Ascending aorta (tissue), 2 donors: Measurements from ENCODE around the gene LRRC25. TPM values are rescaled to one million over a fixed set of nuclear protein-coding genes. Genes with fewer than 3 reads are reported as not detected.

Experiments used
- DNase-seq, 2 donors: peaks; one replicate each; pipeline ENCODE4 v3.0.0-alpha.2; 2019; ENCODE audit warnings: low spot score in 2 of 2
- H3K27ac ChIP-seq, 2 donors: fragments of 200-600 bp; sonication (generic); one replicate each; pipeline ENCODE4 v1.5.1; 2016 to 2017; ENCODE audit warnings: mild to moderate bottlenecking in 1 of 2
- H3K27me3 ChIP-seq: fragments of 200-600 bp; sonication (generic); one replicate; pipeline ENCODE4 v1.5.1; 2017
- H3K36me3 ChIP-seq, 2 donors: fragments of 200-600 bp; sonication (generic); one replicate each; pipeline ENCODE4 v1.5.1; 2016
- H3K4me1 ChIP-seq, 2 donors: fragments of 200-600 bp; sonication (generic); one replicate each; pipeline ENCODE4 v1.5.1; 2016 to 2017; ENCODE audit warnings: mild to moderate bottlenecking in 1 of 2
- H3K4me3 ChIP-seq, 2 donors: fragments of 200-600 bp; sonication (generic); one replicate each; pipeline ENCODE4 v1.5.1; 2016 to 2017; ENCODE audit warnings: mild to moderate bottlenecking in 1 of 2
- H3K9me3 ChIP-seq, 2 donors: fragments of 200-600 bp; sonication (generic); one replicate each; pipeline ENCODE4 v1.5.1; 2016
- CTCF ChIP-seq, 3 experiments: fragments of 200-600 bp in 2 of 3; fragments of 450-650 bp in 1 of 3; sonication (generic) in 2 of 3; IDR thresholded peaks; one replicate each; pipeline ENCODE4 v1.5.1; 2016 to 2019; ENCODE audit warnings: antibody characterized with exemption in 3 of 3, mild to moderate bottlenecking in 1 of 3, moderate library complexity in 1 of 3
- intact Hi-C: fragments of 100-400 bp; cut with DNase I; formaldehyde crosslinking; loops from one replicate; pipeline ENCODE4 v1.15.1; 2023
- total RNA-seq: library from RNA; depleted of rRNA; stranded (reverse); fragments of >200 nt; gene quantifications from one replicate; pipeline ENCODE4 v1.1.0, GENCODE V29; 2016

Gene LRRC25
- total RNA-seq, 1 donor from 2014 or later, result 6.9 TPM

- peak in 1 of 2 donors; percentile 86 for DNase-seq
- intact Hi-C loops, result loop anchor here (2.0 to 10.0 kb wide), 4 partner anchors 18 to 314 kb away; partner anchors contain the start of gene RAB3A
- Histone ChIP-seq H3K27me3 (no peaks in the 10 kb centered on the region), H3K9me3 (no peaks in the 10 kb centered on the region), H3K4me3 (peak within 1 kb of the TSS; percentile 65 to 75), H3K4me1 (peaks cover 15 to 57% of the 10 kb centered on the region in 2 donors), H3K36me3 (no peaks in the 10 kb centered on the region), H3K27ac (peak within 1 kb of the TSS; percentile 93 to 96)
- TF ChIP-seq CTCF (IDR thresholded peaks at IDR 0.05), result peak in 1 of 3 experiments; percentile 76
Measured at GRCh38 chr19:18419195-18419698, 21.8 kb upstream of the LRRC25 start, which contains the start of gene SSBP4. TSS of gene SSBP4 (plus strand) at chr19:18419398. CDS start at chr19:18419649, 251 bp downstream.

- Histone ChIP-seq H3K27me3 (no peaks in the 10 kb centered on the region), H3K4me1 (peaks cover 15 to 55% of the 10 kb centered on the region in 2 donors), H3K4me3 (peak overlapping the region; percentile 65 to 75), H3K36me3 (no peaks in the 10 kb centered on the region), H3K9me3 (no peaks in the 10 kb centered on the region), H3K27ac (peak overlapping the region; percentile 93 to 96)
- no peak for TF ChIP-seq CTCF (IDR thresholded peaks at IDR 0.05)
- DNase-seq, result peak in 1 of 2 donors; percentile 81
- intact Hi-C loops, result loop anchor here (2.0 to 10.0 kb wide), 4 partner anchors 18 to 314 kb away; partner anchors contain the start of gene RAB3A
Measured at GRCh38 chr19:18418483-18419194, 21.2 kb upstream of the LRRC25 start.

- Histone ChIP-seq H3K4me3 (peak overlapping the region; percentile 57 to 65), H3K27me3 (no peaks in the 10 kb centered on the region), H3K9me3 (no peaks in the 10 kb centered on the region), H3K4me1 (peaks cover 15 to 54% of the 10 kb centered on the region in 2 donors), H3K27ac (peak overlapping the region; percentile 93 to 96), H3K36me3 (no peaks in the 10 kb centered on the region)
- no peak for TF ChIP-seq CTCF (IDR thresholded peaks at IDR 0.05)
- intact Hi-C loops, result loop anchor here (2.0 to 10.0 kb wide), 4 partner anchors 19 to 313 kb away; partner anchors contain the start of gene RAB3A
- no peak for DNase-seq
Measured at GRCh38 chr19:18418029-18418482, 20.6 kb upstream of the LRRC25 start.

GRCh38 chr19:18417250-18418028 is 20.0 kb upstream of the LRRC25 start:
- intact Hi-C loops, result loop anchor here (2.0 to 10.0 kb wide), 4 partner anchors 19 to 313 kb away; partner anchors contain the start of gene RAB3A
- H3K36me3 ChIP-seq, result no peaks in the 10 kb centered on the region
- H3K4me3 ChIP-seq, result peak overlapping the region; percentile 57 to 65
- H3K27ac ChIP-seq, result peak overlapping the region; percentile 93 to 96
- peak in 1 of 2 donors; percentile 87 for DNase-seq
- peaks cover 15 to 54% of the 10 kb centered on the region in 2 donors for H3K4me1 ChIP-seq
- H3K27me3 ChIP-seq, result no peaks in the 10 kb centered on the region
- no peaks in the 10 kb centered on the region for H3K9me3 ChIP-seq
- TF ChIP-seq CTCF (IDR thresholded peaks at IDR 0.05), result no peak

- Histone ChIP-seq H3K4me1 (peaks cover 15 to 54% of the 10 kb centered on the region in 2 donors), H3K27me3 (no peaks in the 10 kb centered on the region), H3K4me3 (peak overlapping the region; percentile 57 to 65), H3K9me3 (no peaks in the 10 kb centered on the region), H3K27ac (peak overlapping the region; percentile 93 to 96), H3K36me3 (no peaks in the 10 kb centered on the region)
- intact Hi-C loops, result loop anchor here (5.0 to 10.0 kb wide), 3 partner anchors 125 to 312 kb away; partner anchors contain the start of gene RAB3A
- no peak for TF ChIP-seq CTCF (IDR thresholded peaks at IDR 0.05)
- peak in 1 of 2 donors; percentile 96 for DNase-seq
Measured at GRCh38 chr19:18416778-18417249, 19.4 kb upstream of the LRRC25 start.
